Transverse colon (tissue), 4 donors: Measurements from ENCODE around the gene VASN.

Source experiments
- CTCF ChIP-seq, 5 experiments: fragments of 200-600 bp in 3 of 5; fragments of 450-650 bp in 2 of 5; sonication (generic) in 3 of 5; IDR thresholded peaks; 1 replicate in 2 of 5; 2 replicates in 3 of 5; pipeline ENCODE4 v1.5.1; 2016 to 2017; ENCODE audit warnings: antibody characterized with exemption in 5 of 5, inconsistent platforms in 3 of 5, mild to moderate bottlenecking in 2 of 5, moderate library complexity in 1 of 5
- POLR2A ChIP-seq: fragments of 450-650 bp; IDR thresholded peaks from one replicate; pipeline ENCODE4 v1.6.1; 2016; ENCODE audit warnings: antibody characterized with exemption, mild to moderate bottlenecking, moderate library complexity
- POLR2AphosphoS5 ChIP-seq, 3 donors: sonication (generic); formaldehyde crosslinking; IDR thresholded peaks; one replicate each; pipeline ENCODE4 v1.6.1; 2016; ENCODE audit warnings: antibody characterized with exemption in 3 of 3

- no peak for TF ChIP-seq POLR2AphosphoS5 (IDR thresholded peaks at IDR 0.05)
- no peak for TF ChIP-seq CTCF (IDR thresholded peaks at IDR 0.05)
- TF ChIP-seq POLR2A, result no peak
Measured at GRCh38 chr16:4322121-4323052, 49.3 kb upstream of the VASN start.
